Keratinocyte (primary cell): ENCODE data around the gene NR6A1.

Experiments used
- EZH2 ChIP-seq: IDR thresholded peaks from one replicate; pipeline ENCODE4 v1.6.1; 2012; ENCODE audit warnings: inconsistent platforms, mild to moderate bottlenecking, low read length, moderate library complexity
- TF ChIP-seq, protein P1 (sequence below), 3 experiments: IDR thresholded peaks in 1 of 3; conservative IDR thresholded peaks in 1 of 3; optimal IDR thresholded peaks in 1 of 3; 2 replicates in 2 of 3; 3 replicates in 1 of 3; pipeline versions ENCODE3 to v1.5.1; 2011; ENCODE audit warnings: low read length in 3 of 3, mild to moderate bottlenecking in 3 of 3, moderate library complexity in 2 of 3, control low read depth in 1 of 3, inconsistent platforms in 1 of 3; ENCODE audit not compliant: insufficient read depth in 2 of 3; ENCODE audit errors: extremely low read depth in 1 of 3

DNA sequence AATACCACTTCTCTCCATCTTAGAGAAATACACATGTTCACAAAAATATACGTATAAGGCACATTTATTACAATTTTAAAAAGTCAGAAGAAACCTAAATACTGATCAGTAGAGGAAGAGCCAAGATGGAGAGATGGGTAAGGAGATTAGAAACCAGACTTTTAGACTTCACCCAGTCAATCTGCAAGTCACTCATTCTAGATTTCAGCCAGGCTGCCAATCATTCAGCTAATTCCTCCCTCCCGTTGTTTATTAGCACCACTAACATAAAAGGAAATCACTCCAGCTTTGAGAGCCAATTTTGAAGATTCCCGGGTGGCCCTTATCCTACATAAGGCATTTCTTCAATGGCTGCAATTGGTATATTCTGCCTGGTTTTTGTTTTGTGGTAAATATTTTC lies 154.2 kb downstream of the NR6A1 start:
- TF ChIP-seq, protein P1, sequence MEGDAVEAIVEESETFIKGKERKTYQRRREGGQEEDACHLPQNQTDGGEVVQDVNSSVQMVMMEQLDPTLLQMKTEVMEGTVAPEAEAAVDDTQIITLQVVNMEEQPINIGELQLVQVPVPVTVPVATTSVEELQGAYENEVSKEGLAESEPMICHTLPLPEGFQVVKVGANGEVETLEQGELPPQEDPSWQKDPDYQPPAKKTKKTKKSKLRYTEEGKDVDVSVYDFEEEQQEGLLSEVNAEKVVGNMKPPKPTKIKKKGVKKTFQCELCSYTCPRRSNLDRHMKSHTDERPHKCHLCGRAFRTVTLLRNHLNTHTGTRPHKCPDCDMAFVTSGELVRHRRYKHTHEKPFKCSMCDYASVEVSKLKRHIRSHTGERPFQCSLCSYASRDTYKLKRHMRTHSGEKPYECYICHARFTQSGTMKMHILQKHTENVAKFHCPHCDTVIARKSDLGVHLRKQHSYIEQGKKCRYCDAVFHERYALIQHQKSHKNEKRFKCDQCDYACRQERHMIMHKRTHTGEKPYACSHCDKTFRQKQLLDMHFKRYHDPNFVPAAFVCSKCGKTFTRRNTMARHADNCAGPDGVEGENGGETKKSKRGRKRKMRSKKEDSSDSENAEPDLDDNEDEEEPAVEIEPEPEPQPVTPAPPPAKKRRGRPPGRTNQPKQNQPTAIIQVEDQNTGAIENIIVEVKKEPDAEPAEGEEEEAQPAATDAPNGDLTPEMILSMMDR (optimal IDR thresholded peaks at IDR 0.05 in 1 of 3, IDR thresholded peaks at IDR 0.05 in 1 of 3, conservative IDR thresholded peaks at IDR 0.05 in 1 of 3; ENCODE audit: extremely low read depth in 1 of 3, insufficient read depth in 2 of 3, low read length in 3 of 3), result no peak
- TF ChIP-seq EZH2, result no peak
